OCI-LY7 (cell line): Measurements from ENCODE around the gene FMO2. TPM values are rescaled to one million over a fixed set of nuclear protein-coding genes. Genes with fewer than 3 reads are reported as not detected.

Experiments used
- BruUV-seq: library from RNA; stranded (reverse); fragments of 400-500 nt; replicated peaks from 2 replicates; lab custom pipeline; 2021; lab: Mats Ljungman, UMichigan
- CTCF ChIA-PET: fragments of 300-600 bp; sonication (Branson Sonifier 250); formaldehyde crosslinking; loops from one replicate; lab custom pipeline; 2022; ENCODE audit warnings: antibody characterized with exemption; ENCODE audit not compliant: unreplicated experiment; lab: Charles Lee
- POLR2A ChIA-PET: fragments of 300-600 bp; sonication (Branson Sonifier 250); formaldehyde crosslinking; loops from one replicate; lab custom pipeline; 2022; ENCODE audit warnings: antibody characterized with exemption; lab: Charles Lee
- DNase-seq: peaks from one replicate; pipeline ENCODE4 v3.0.0-alpha.2; 2015; ENCODE audit warnings: low spot score
- H2AFZ ChIP-seq: fragments of 200-600 bp; sonication (generic), shearing (Covaris generic); 2 replicates; pipeline ENCODE4 v1.6.1; 2014; ENCODE audit warnings: mild to moderate bottlenecking, antibody characterized with exemption, low read length, moderate library complexity
- H3K27ac ChIP-seq: fragments of 200-600 bp; sonication (generic); 2 replicates; pipeline ENCODE4 v1.5.1; 2014; ENCODE audit warnings: mixed run types, low read depth, mild to moderate bottlenecking, moderate library complexity, low read length, inconsistent platforms; ENCODE audit not compliant: poor library complexity, severe bottlenecking
- H3K36me3 ChIP-seq: fragments of 200-600 bp; sonication (generic); 2 replicates; pipeline ENCODE4 v1.6.1; 2014; ENCODE audit warnings: mild to moderate bottlenecking, antibody characterized with exemption, low read length, moderate library complexity, mixed read lengths; ENCODE audit not compliant: insufficient read depth
- H3K4me1 ChIP-seq: fragments of 200-600 bp; sonication (generic); 2 replicates; pipeline ENCODE4 v1.5.1; 2014; ENCODE audit warnings: mild to moderate bottlenecking, low read length; ENCODE audit not compliant: insufficient read depth, poor library complexity, severe bottlenecking
- H3K4me2 ChIP-seq: fragments of 200-600 bp; sonication (generic); 2 replicates; pipeline ENCODE4 v1.6.1; 2014; ENCODE audit warnings: mild to moderate bottlenecking, low read length
- H3K4me3 ChIP-seq: fragments of 200-600 bp; sonication (generic); 2 replicates; pipeline ENCODE4 v1.5.1; 2014; ENCODE audit warnings: mild to moderate bottlenecking, low read depth, low read length; ENCODE audit not compliant: poor library complexity, severe bottlenecking
- H3K79me2 ChIP-seq: fragments of 200-600 bp; sonication (generic); 2 replicates; pipeline ENCODE4 v1.6.1; 2016; ENCODE audit warnings: low read depth, mild to moderate bottlenecking, low read length, moderate library complexity, mixed read lengths; ENCODE audit not compliant: insufficient read depth
- H3K9me2 ChIP-seq: fragments of 200-600 bp; sonication (generic); 2 replicates; pipeline ENCODE4 v1.6.1; 2016; ENCODE audit warnings: mild to moderate bottlenecking, low read length, mixed read lengths; ENCODE audit not compliant: insufficient read depth
- H3K9me3 ChIP-seq: fragments of 200-600 bp; sonication (generic); 2 replicates; pipeline ENCODE4 v1.6.1; 2014; ENCODE audit warnings: mild to moderate bottlenecking, mixed run types, low read length, mixed read lengths
- H4K20me1 ChIP-seq: fragments of 200-600 bp; sonication (generic); 2 replicates; pipeline ENCODE4 v1.6.1; 2014; ENCODE audit warnings: mild to moderate bottlenecking, antibody characterized with exemption, low read length, moderate library complexity, mixed read lengths; ENCODE audit not compliant: insufficient read depth
- EZH2phosphoT487 ChIP-seq: fragments of 200-600 bp; sonication (generic); IDR thresholded peaks from 2 replicates; pipeline ENCODE4 v1.6.1; 2018; ENCODE audit warnings: low read depth, borderline replicate concordance, mild to moderate bottlenecking, mixed run types, antibody characterized with exemption, low read length, moderate library complexity, mixed read lengths
- intact Hi-C: fragments of 100-400 bp; cut with micrococcal nuclease; formaldehyde crosslinking; loops from one replicate; pipeline ENCODE4 v1.10.0; 2022; ENCODE audit not compliant: unreplicated experiment
- total RNA-seq, 2 experiments: library from RNA; depleted of rRNA in 1 of 2; stranded (reverse); fragments of >200 nt in 1 of 2; shearing (Covaris generic) in 1 of 2; gene quantifications; 2 replicates each; pipeline ENCODE4 v1.2.3, GENCODE V29; 2014 to 2022
- TF ChIP-seq, protein P1 (sequence below): fragments of 200-600 bp; sonication (generic); conservative IDR thresholded peaks from 2 replicates; pipeline ENCODE4 v1.5.1; 2014; ENCODE audit warnings: mild to moderate bottlenecking, antibody characterized with exemption, low read length, moderate library complexity, mixed read lengths

Gene FMO2
- total RNA-seq, 2 experiments from 2014 or later, result not detected

- intact Hi-C loops, result no loop called here
- no peak for DNase-seq
- Histone ChIP-seq H3K9me3 (0 out of 2 replicates have a peak, but pooled peaks cover 7% of the 10 kb centered on the region), H3K4me2 (no peak overlapping the region), H3K79me2 (no peaks in the 10 kb centered on the region), H3K9me2 (no peaks in the 10 kb centered on the region), H3K4me3 (no peak overlapping the region), H3K27ac (no peak overlapping the region), H4K20me1 (no peaks in the 10 kb centered on the region), H2AFZ (no peak overlapping the region), H3K36me3 (peaks cover 21% of the 10 kb centered on the region), H3K4me1 (peaks cover under 1% of the 10 kb centered on the region)
- ChIA-PET POLR2A (interaction anchor here (0.7 kb wide), 1 partner anchor 54 kb away, joined by 4 read pairs; no protein-coding TSS in a partner anchor), CTCF (no interaction called here)
- TF ChIP-seq, protein P1, sequence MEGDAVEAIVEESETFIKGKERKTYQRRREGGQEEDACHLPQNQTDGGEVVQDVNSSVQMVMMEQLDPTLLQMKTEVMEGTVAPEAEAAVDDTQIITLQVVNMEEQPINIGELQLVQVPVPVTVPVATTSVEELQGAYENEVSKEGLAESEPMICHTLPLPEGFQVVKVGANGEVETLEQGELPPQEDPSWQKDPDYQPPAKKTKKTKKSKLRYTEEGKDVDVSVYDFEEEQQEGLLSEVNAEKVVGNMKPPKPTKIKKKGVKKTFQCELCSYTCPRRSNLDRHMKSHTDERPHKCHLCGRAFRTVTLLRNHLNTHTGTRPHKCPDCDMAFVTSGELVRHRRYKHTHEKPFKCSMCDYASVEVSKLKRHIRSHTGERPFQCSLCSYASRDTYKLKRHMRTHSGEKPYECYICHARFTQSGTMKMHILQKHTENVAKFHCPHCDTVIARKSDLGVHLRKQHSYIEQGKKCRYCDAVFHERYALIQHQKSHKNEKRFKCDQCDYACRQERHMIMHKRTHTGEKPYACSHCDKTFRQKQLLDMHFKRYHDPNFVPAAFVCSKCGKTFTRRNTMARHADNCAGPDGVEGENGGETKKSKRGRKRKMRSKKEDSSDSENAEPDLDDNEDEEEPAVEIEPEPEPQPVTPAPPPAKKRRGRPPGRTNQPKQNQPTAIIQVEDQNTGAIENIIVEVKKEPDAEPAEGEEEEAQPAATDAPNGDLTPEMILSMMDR, result no peak
- TF ChIP-seq EZH2phosphoT487, result no peak
- no TSS peak for BruUV-seq
These were observed 58.8 kb downstream of the FMO2 start for GRCh38 chr1:171243878-171244277.

DNA sequence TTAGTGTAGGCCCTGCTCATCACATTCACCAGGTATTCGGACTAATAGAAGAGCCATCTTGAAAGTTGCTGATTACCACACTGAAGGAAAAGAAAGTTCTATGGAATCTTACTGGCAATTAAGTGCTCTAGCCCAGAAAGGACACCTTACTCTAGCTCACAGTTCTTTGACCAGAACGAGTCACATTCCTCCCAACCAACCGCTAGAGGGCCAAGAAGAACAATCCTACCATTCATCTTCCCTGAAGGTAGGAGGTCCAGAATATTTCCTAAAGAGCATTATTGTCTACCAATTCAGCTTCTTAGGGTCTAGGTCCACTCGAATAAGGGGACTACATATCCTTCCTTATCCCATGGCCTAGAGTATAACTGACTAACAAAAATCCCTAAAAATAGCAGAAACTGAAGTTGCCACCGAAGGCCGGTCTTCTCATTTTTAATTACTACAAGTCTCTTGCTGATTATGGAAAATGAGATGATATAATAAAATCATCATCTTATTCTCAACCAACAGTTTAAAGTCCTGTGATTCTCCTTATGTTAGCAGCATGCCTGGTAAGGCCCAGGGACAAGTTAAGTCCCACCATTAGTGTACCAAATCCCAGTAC lies 60.5 kb downstream of the FMO2 start:
- BruUV-seq, result no TSS peak
- Histone ChIP-seq H3K4me3 (no peak overlapping the region), H3K79me2 (peaks cover 8% of the 10 kb centered on the region; the same call in 1 of the 2 replicates), H3K36me3 (peaks cover 21% of the 10 kb centered on the region), H3K27ac (no peak overlapping the region), H4K20me1 (no peaks in the 10 kb centered on the region), H2AFZ (no peak overlapping the region), H3K9me2 (no peaks in the 10 kb centered on the region), H3K4me1 (peaks cover 17% of the 10 kb centered on the region), H3K9me3 (0 out of 2 replicates have a peak, but pooled peaks cover 4% of the 10 kb centered on the region), H3K4me2 (no peak overlapping the region)
- CTCF ChIA-PET, result interaction anchor here (0.7 to 2.3 kb wide), 4 partner anchors 37 to 68 kb away, joined by 3 to 32 read pairs (median 4); partner anchors contain the start of gene FMO4
- peak; percentile 62 for DNase-seq
- no peak for TF ChIP-seq EZH2phosphoT487
- TF ChIP-seq, protein P1, result peak; percentile 95
- intact Hi-C loops, result loop anchor here (1.0 kb wide), 1 partner anchor 68 kb away; no protein-coding TSS in a partner anchor
- POLR2A ChIA-PET, result interaction anchor here (1.6 to 4.8 kb wide), 3 partner anchors 10 to 67 kb away, joined by 4 to 28 read pairs (median 4); partner anchors contain the start of gene FMO4

GRCh38 chr1:171247501-171247900 lies 62.4 kb downstream of the FMO2 start:
- DNase-seq, result no peak
- H3K79me2 ChIP-seq, result peaks cover 13% of the 10 kb centered on the region; the same call in 1 of the 2 replicates
- ChIA-PET POLR2A (interaction anchor here (0.7 to 4.8 kb wide), 2 partner anchors 66 to 77 kb away, joined by 3 to 28 read pairs; partner anchors contain the start of gene FMO4), CTCF (interaction anchor here (1.3 kb wide), 1 partner anchor 67 kb away, joined by 3 read pairs; the partner anchor contains the start of gene FMO4)
- TF ChIP-seq, protein P1, result no peak
- TF ChIP-seq EZH2phosphoT487, result no peak
- H4K20me1 ChIP-seq, result no peaks in the 10 kb centered on the region
- no peak overlapping the region for H3K4me3 ChIP-seq
- H3K36me3 ChIP-seq, result peaks cover 21% of the 10 kb centered on the region
- no peaks in the 10 kb centered on the region for H3K9me2 ChIP-seq
- BruUV-seq, result no TSS peak
- no peak overlapping the region for H3K4me2 ChIP-seq
- no peaks in the 10 kb centered on the region for H3K9me3 ChIP-seq
- no peak overlapping the region for H2AFZ ChIP-seq
- H3K4me1 ChIP-seq, result peaks cover 30% of the 10 kb centered on the region
- intact Hi-C loops, result no loop called here
- no peak overlapping the region for H3K27ac ChIP-seq
